OCI-LY1 (cell line): ENCODE measurements around the gene DPH6.

ENCODE experiments used
- H2AFZ ChIP-seq: fragments of 200-600 bp; sonication (generic), shearing (Covaris generic); 2 replicates; pipeline ENCODE4 v1.6.0; 2014; ENCODE audit warnings: antibody characterized with exemption, mild to moderate bottlenecking, low read length
- H3F3A ChIP-seq: fragments of 200-600 bp; sonication (generic), shearing (Covaris generic); 2 replicates; pipeline ENCODE4 v1.6.0; 2014; ENCODE audit warnings: mild to moderate bottlenecking, antibody characterized with exemption, low read length, moderate library complexity; ENCODE audit not compliant: insufficient read depth
- H3K27ac ChIP-seq: fragments of 200-600 bp; sonication (generic); 2 replicates; pipeline ENCODE4 v1.5.1; 2014; ENCODE audit warnings: low read length, mixed run types, mild to moderate bottlenecking, low read depth; ENCODE audit not compliant: poor library complexity, severe bottlenecking
- H3K27me3 ChIP-seq: fragments of 200-600 bp; sonication (generic); 2 replicates; pipeline ENCODE4 v1.6.0; 2014; ENCODE audit warnings: antibody characterized with exemption, mild to moderate bottlenecking, low read length, moderate library complexity; ENCODE audit not compliant: insufficient read depth
- H3K36me3 ChIP-seq: fragments of 200-600 bp; sonication (generic); 2 replicates; pipeline ENCODE4 v1.6.1; 2014; ENCODE audit warnings: mild to moderate bottlenecking, antibody characterized with exemption, low read length, moderate library complexity, mixed read lengths; ENCODE audit not compliant: insufficient read depth
- H3K4me1 ChIP-seq: fragments of 200-600 bp; sonication (generic); 2 replicates; pipeline ENCODE4 v1.5.1; 2014; ENCODE audit warnings: mild to moderate bottlenecking, low read length, moderate library complexity; ENCODE audit not compliant: insufficient read depth, severe bottlenecking
- H3K4me2 ChIP-seq: fragments of 200-600 bp; sonication (generic), shearing (Covaris generic); 2 replicates; pipeline ENCODE4 v1.6.1; 2014; ENCODE audit warnings: low read length
- H3K4me3 ChIP-seq: fragments of 200-600 bp; sonication (generic); 2 replicates; pipeline ENCODE4 v1.5.1; 2014; ENCODE audit warnings: low read length, low read depth, mild to moderate bottlenecking, mixed read lengths; ENCODE audit not compliant: poor library complexity, severe bottlenecking
- H3K79me2 ChIP-seq: fragments of 200-600 bp; shearing (Covaris generic); 2 replicates; pipeline ENCODE4 v1.6.1; 2016; ENCODE audit warnings: mixed run types, low read length, mixed read lengths; ENCODE audit not compliant: insufficient read depth
- H3K9ac ChIP-seq: fragments of 200-600 bp; sonication (generic), shearing (Covaris generic); 2 replicates; pipeline ENCODE4 v1.6.1; 2014; ENCODE audit warnings: mild to moderate bottlenecking, low read length, mixed read lengths
- H3K9me2 ChIP-seq: fragments of 200-600 bp; sonication (generic), shearing (Covaris generic); 2 replicates; pipeline ENCODE4 v1.6.1; 2014; ENCODE audit warnings: low read depth, mild to moderate bottlenecking, low read length, mixed read lengths
- H3K9me3 ChIP-seq: fragments of 200-600 bp; shearing (Covaris generic); 2 replicates; pipeline ENCODE4 v1.6.1; 2014; ENCODE audit warnings: low read length, mixed read lengths
- H4K20me1 ChIP-seq: fragments of 200-600 bp; sonication (generic), shearing (Covaris generic); 2 replicates; pipeline ENCODE4 v1.6.0; 2016; ENCODE audit warnings: mild to moderate bottlenecking, low read length; ENCODE audit not compliant: insufficient read depth
- EZH2 ChIP-seq: fragments of 200-600 bp; sonication (generic), shearing (Covaris generic); IDR thresholded peaks from 2 replicates; pipeline ENCODE4 v1.8.0; 2017; ENCODE audit warnings: borderline replicate concordance, mixed run types, mild to moderate bottlenecking, antibody characterized with exemption, low read length, moderate library complexity, mixed read lengths
- TF ChIP-seq, protein P1 (sequence below): fragments of 200-600 bp; sonication (generic), shearing (Covaris generic); IDR thresholded peaks from 2 replicates; pipeline ENCODE4 v1.5.1; 2017; ENCODE audit warnings: mild to moderate bottlenecking, antibody characterized with exemption, low read length, moderate library complexity, mixed read lengths

The DPH6 gene

DNA sequence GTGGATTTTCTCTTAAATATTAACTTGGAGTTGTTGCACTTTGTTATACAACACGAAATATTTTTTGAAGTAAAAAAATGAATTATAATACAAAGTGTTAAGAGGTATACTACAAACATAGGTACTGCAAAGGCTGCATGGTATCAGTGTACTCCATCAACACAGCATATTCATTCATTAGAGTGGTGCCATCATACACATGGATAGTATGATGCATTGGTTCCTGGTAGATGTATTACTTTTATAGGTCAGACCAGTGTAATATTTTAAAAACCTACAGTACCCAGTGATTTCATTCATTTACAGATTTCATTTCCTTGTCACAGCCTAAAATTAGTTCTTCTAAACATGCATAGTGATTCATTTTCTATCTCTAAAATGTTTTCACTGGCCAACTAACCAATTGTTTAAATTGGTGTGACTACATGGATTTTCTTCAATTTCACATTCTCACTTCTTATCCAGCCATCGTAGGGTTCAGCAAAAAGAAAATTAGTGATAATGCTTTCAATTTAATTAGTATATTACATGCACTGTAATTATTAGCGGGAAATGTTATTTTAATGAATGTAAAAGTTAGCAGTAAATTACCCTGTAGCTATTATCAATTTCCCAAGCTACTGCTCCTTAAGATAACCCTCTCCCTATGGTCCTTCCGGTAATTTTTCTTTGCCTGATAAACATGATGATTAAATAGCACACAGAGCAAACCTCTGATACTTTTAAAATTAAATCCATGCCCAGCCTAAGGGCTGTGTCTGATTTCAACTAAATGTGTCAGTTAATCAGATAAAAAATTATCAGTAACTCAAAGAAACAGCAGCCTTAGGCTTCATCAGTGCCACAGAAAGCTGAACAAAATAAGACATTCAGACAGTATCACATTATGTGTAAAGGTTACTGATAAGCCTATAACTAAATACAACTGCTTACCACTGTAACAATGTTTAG lies 68.4 kb downstream of the DPH6 start:
- no peak overlapping the region for H3K9ac ChIP-seq
- no peaks in the 10 kb centered on the region for H3F3A ChIP-seq
- H3K4me1 ChIP-seq = no peaks in the 10 kb centered on the region
- no peaks in the 10 kb centered on the region for H3K79me2 ChIP-seq
- no peaks in the 10 kb centered on the region for H3K36me3 ChIP-seq
- H2AFZ ChIP-seq = no peak overlapping the region
- H3K4me3 ChIP-seq = no peak overlapping the region
- no peak overlapping the region for H3K27ac ChIP-seq
- no peaks in the 10 kb centered on the region for H3K27me3 ChIP-seq
- no peaks in the 10 kb centered on the region for H3K9me3 ChIP-seq
- H3K4me2 ChIP-seq = no peak overlapping the region
- no peaks in the 10 kb centered on the region for H4K20me1 ChIP-seq
- H3K9me2 ChIP-seq = no peaks in the 10 kb centered on the region
- no peak for TF ChIP-seq EZH2
- TF ChIP-seq, protein P1, sequence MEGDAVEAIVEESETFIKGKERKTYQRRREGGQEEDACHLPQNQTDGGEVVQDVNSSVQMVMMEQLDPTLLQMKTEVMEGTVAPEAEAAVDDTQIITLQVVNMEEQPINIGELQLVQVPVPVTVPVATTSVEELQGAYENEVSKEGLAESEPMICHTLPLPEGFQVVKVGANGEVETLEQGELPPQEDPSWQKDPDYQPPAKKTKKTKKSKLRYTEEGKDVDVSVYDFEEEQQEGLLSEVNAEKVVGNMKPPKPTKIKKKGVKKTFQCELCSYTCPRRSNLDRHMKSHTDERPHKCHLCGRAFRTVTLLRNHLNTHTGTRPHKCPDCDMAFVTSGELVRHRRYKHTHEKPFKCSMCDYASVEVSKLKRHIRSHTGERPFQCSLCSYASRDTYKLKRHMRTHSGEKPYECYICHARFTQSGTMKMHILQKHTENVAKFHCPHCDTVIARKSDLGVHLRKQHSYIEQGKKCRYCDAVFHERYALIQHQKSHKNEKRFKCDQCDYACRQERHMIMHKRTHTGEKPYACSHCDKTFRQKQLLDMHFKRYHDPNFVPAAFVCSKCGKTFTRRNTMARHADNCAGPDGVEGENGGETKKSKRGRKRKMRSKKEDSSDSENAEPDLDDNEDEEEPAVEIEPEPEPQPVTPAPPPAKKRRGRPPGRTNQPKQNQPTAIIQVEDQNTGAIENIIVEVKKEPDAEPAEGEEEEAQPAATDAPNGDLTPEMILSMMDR = no peak

DNA sequence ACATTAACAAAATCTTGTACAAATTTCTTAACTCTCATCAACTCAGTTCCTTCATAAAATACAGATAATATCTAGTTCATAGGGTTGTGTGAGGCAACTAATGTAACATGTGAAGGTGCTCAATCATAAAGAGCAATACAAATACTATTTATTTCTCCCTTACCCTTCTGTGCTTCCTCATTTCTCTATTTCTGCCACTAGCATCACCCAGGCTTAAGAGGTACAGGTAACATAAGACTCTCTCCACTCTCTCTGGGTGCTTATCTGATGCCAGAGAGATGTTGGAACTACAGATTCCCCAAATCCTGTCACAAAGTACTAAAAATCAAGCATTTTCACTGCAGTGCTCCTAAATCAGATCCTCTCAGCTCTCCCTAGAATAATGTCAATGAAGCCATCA lies 74.9 kb downstream of the DPH6 start:
- TF ChIP-seq, protein P1 = no peak
- no peak for TF ChIP-seq EZH2
- Histone ChIP-seq H3K79me2 (no peaks in the 10 kb centered on the region), H3K9ac (no peak overlapping the region), H3K9me3 (no peaks in the 10 kb centered on the region), H3K27me3 (no peaks in the 10 kb centered on the region), H3K4me2 (no peak overlapping the region), H3K27ac (no peak overlapping the region), H3F3A (no peaks in the 10 kb centered on the region), H3K4me3 (no peak overlapping the region), H2AFZ (no peak overlapping the region), H3K36me3 (no peaks in the 10 kb centered on the region), H3K9me2 (no peaks in the 10 kb centered on the region), H3K4me1 (no peaks in the 10 kb centered on the region), H4K20me1 (no peaks in the 10 kb centered on the region)

DNA sequence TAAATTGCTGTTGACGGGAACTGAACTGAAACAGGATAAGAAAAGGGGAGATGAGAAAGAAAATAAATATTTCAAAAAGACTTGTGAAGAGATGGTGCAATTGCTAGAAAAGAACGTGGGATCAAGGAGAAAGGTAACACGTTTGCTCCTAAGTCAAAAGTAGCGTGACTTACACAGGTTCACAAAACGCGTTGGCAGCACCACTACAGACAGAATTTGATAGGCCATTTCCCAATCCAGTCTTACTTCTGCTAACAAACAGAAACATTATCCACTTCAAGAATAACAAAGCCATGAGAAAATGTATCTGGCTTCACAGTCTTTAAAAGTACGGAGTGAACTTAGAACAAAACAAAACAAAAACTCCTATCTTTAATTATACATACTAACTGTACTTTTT lies 75.5 kb downstream of the DPH6 start:
- TF ChIP-seq EZH2 = no peak
- TF ChIP-seq, protein P1 = no peak
- Histone ChIP-seq H3K79me2 (no peaks in the 10 kb centered on the region), H3K9ac (no peak overlapping the region)

More for the DNA sequence above, 75.5 kb downstream of the DPH6 start:
- H3K27ac ChIP-seq = no peak overlapping the region
- H4K20me1 ChIP-seq = no peaks in the 10 kb centered on the region
- no peak overlapping the region for H3K4me2 ChIP-seq
- H3K9me2 ChIP-seq = no peaks in the 10 kb centered on the region
- no peaks in the 10 kb centered on the region for H3K4me1 ChIP-seq
- H3K9me3 ChIP-seq = no peaks in the 10 kb centered on the region
- H3F3A ChIP-seq = no peaks in the 10 kb centered on the region
- no peaks in the 10 kb centered on the region for H3K36me3 ChIP-seq
- no peaks in the 10 kb centered on the region for H3K27me3 ChIP-seq
- H2AFZ ChIP-seq = no peak overlapping the region
- no peak overlapping the region for H3K4me3 ChIP-seq
